ENCODE results near the gene KIAA0513.

The KIAA0513 gene

GRCh38 chr16:85004587-85005205 lies 22.9 kb upstream of the KIAA0513 start:
- no peak for DNase-seq (ENCODE audit: low read depth in 2 of 3, low spot score in 2 of 3)

GRCh38 chr16:85005285-85006069 lies 22.1 kb upstream of the KIAA0513 start:
- no peak for DNase-seq (ENCODE audit: low read depth in 2 of 3, low spot score in 2 of 3)

GRCh38 chr16:85006639-85007038 lies 21.0 kb upstream of the KIAA0513 start:
- DNase-seq (ENCODE audit: low read depth in 2 of 3, low spot score in 2 of 3) = no peak

GRCh38 chr16:85007496-85008214 lies 19.9 kb upstream of the KIAA0513 start:
- DNase-seq (ENCODE audit: low read depth in 2 of 3, low spot score in 2 of 3) = no peak

GRCh38 chr16:85008271-85008670 lies 19.3 kb upstream of the KIAA0513 start:
- no peak for DNase-seq (ENCODE audit: low read depth in 2 of 3, low spot score in 2 of 3)

GRCh38 chr16:85010446-85010930 lies 17.1 kb upstream of the KIAA0513 start:
- DNase-seq (ENCODE audit: low read depth in 2 of 3, low spot score in 2 of 3) = no peak

GRCh38 chr16:85010931-85011845 lies 16.4 kb upstream of the KIAA0513 start, which contains the start of gene ZDHHC7:
Gene ZDHHC7 (minus strand): TSS chr16:85011535. CDS start chr16:84990618, 20,917 bp downstream.
- DNase-seq (ENCODE audit: low read depth in 2 of 3, low spot score in 2 of 3) = peak; percentile 70 to 75 (median 73)

- no peak for DNase-seq (ENCODE audit: low read depth in 2 of 3, low spot score in 2 of 3)
Observed at GRCh38 chr16:85011846-85012284, 15.7 kb upstream of the KIAA0513 start.

- DNase-seq (ENCODE audit: low read depth in 2 of 3, low spot score in 2 of 3) = no peak
Observed at GRCh38 chr16:85014311-85014710, 13.3 kb upstream of the KIAA0513 start.

- DNase-seq (ENCODE audit: low read depth in 2 of 3, low spot score in 2 of 3) = no peak
Observed at GRCh38 chr16:85015481-85016187, 12.0 kb upstream of the KIAA0513 start.

- no peak for DNase-seq (ENCODE audit: low read depth in 2 of 3, low spot score in 2 of 3)
Observed at GRCh38 chr16:85017151-85017550, 10.4 kb upstream of the KIAA0513 start.

- DNase-seq (ENCODE audit: low read depth in 2 of 3, low spot score in 2 of 3) = no peak
Observed at GRCh38 chr16:85017633-85018032, 10.0 kb upstream of the KIAA0513 start.

GRCh38 chr16:85018529-85019236 lies 8.9 kb upstream of the KIAA0513 start:
- no peak for DNase-seq (ENCODE audit: low read depth in 2 of 3, low spot score in 2 of 3)

GRCh38 chr16:85019659-85020245 lies 7.8 kb upstream of the KIAA0513 start:
- no peak for DNase-seq (ENCODE audit: low read depth in 2 of 3, low spot score in 2 of 3)

GRCh38 chr16:85025781-85026653 lies 1.6 kb upstream of the KIAA0513 start:
- DNase-seq (ENCODE audit: low read depth in 2 of 3, low spot score in 2 of 3) = no peak

- no peak for DNase-seq (ENCODE audit: low read depth in 2 of 3, low spot score in 2 of 3)
Observed at GRCh38 chr16:85026703-85027102, 892 bp upstream of the KIAA0513 start.

- DNase-seq (ENCODE audit: low read depth in 2 of 3, low spot score in 2 of 3) = peak in 1 of 3 experiments; percentile 4
Observed at GRCh38 chr16:85027958-85028684, 526 bp downstream of the KIAA0513 start.

Data from activated CD8-positive, alpha-beta memory T cell treated with anti-CD3 and anti-CD28 coated beads for 48 hours (primary cell).